Pancreas (tissue), 10 donors: Measurements from ENCODE around the gene CNTN5. TPM values are rescaled to one million over a fixed set of nuclear protein-coding genes. Genes with fewer than 3 reads are reported as not detected.

Experiments
- ATAC-seq, 4 donors: fragments of 200-7000 bp; cut with Tn5 transposase; one replicate each; pipeline versions ENCODE4 v1.8.0 to v1.9.1; 2020; ENCODE audit warnings: mild to moderate bottlenecking in 4 of 4, moderate library complexity in 4 of 4
- DNase-seq, 6 donors: peaks; one replicate each; pipeline ENCODE4 v3.0.0-alpha.2; 2020
- FAIRE-seq: peaks from 2 replicates; lab custom pipeline; 2012; peaks lifted over from hg19 to GRCh38; lab: Jason Lieb, UNC
- H3K27ac ChIP-seq, 4 donors: fragments of 200-600 bp; sonication (generic); 1 replicate in 3 of 4; 2 replicates in 1 of 4; pipeline versions ENCODE4 v1.5.0 to v1.8.0; 2020
- H3K27me3 ChIP-seq, 4 donors: fragments of 200-600 bp; one replicate each; pipeline ENCODE4 v1.8.0; 2021
- H3K36me3 ChIP-seq, 3 donors: fragments of 200-600 bp; sonication (generic) in 1 of 3; one replicate each; pipeline versions ENCODE4 v1.5.0 to v1.8.0; 2020 to 2021
- H3K4me1 ChIP-seq, 3 donors: fragments of 200-600 bp; one replicate each; pipeline ENCODE4 v1.8.0; 2021
- H3K4me3 ChIP-seq, 4 donors: fragments of 200-600 bp; sonication (generic) in 2 of 4; one replicate each; pipeline versions ENCODE4 v1.5.0 to v1.8.0; 2020 to 2021
- H3K9me3 ChIP-seq, 4 donors: fragments of 200-600 bp; one replicate each; pipeline ENCODE4 v1.8.0; 2021
- CTCF ChIP-seq, 4 donors: fragments of 200-600 bp; sonication (generic) in 3 of 4; IDR thresholded peaks; one replicate each; pipeline versions ENCODE4 v1.5.0 to v1.8.0; 2021; ENCODE audit warnings: antibody characterized with exemption in 4 of 4
- WGBS, 2 donors: extraction: QIAGEN DNeasy Blood & Tissue Kit; methylation state at CpG; one replicate each; pipeline ENCODE4 v1.1.7; 2013; 5-methylcytosine and 5-hydroxymethylcytosine counted together
- intact Hi-C, 3 donors: fragments of 100-400 bp; cut with DNase I; formaldehyde crosslinking; loops; one replicate each; pipeline versions ENCODE4 v1.11.1 to v1.14.2; 2022
- polyA plus RNA-seq, 2 donors: library from polyadenylated mRNA; stranded (reverse); fragments of 200-250 nt; gene quantifications; one replicate each; pipeline ENCODE4 v1.2.3, GENCODE V29; 2013
- total RNA-seq, 6 donors: library from RNA; stranded (reverse); fragmentation: NEBNext Ultra II Directional in 4 of 6; extraction: Animal tissue kit (Norgen Biotek cat#: 25700) in 4 of 6; gene quantifications; one replicate each; pipeline versions ENCODE4 v1.2.1 to v1.2.4, GENCODE V29; 2021 to 2023
- donor health status: healthy with polysubstance abuse.
- donor health status: DM: no; HTN: no; CAD: no; lungs with moderate emphysema.
- donor health status: DM: no; HTN: no; CAD: no.
- donor health status: control.
- donor health status: control.
- donor health status: Bipolar disorder and iron deficiency.
- donor health status: DM: yes; HTN: yes; CAD: no.
- donor health status: DM: no; HTN: no; CAD: no.
- donor health status: DM: no; HTN: no; CAD: no.
- donor health status: DM: yes; HTN: yes; CAD: no.

The CNTN5 gene
- total and polyA plus RNA-seq, 8 donors: 0.11 to 1.2 (median 0.58) TPM

GRCh38 chr11:99791354-99791753 lies 770.6 kb downstream of the CNTN5 start:
- TF ChIP-seq CTCF (IDR thresholded peaks at IDR 0.05): no peak
- Histone ChIP-seq H3K4me3 (no peak overlapping the region), H3K9me3 (no peaks in the 10 kb centered on the region), H3K4me1 (no peaks in the 10 kb centered on the region), H3K36me3 (no peaks in the 10 kb centered on the region), H3K27me3 (no peaks in the 10 kb centered on the region), H3K27ac (no peak overlapping the region)
- DNase-seq: no peak
- intact Hi-C loops: no loop called here
- 23 to 43% methylated on average over 2 of the region's 2 CpGs for WGBS, 2 donors
- ATAC-seq: no peak
- no peak for FAIRE-seq

- Histone ChIP-seq H3K36me3 (no peaks in the 10 kb centered on the region), H3K4me3 (no peak overlapping the region), H3K4me1 (no peaks in the 10 kb centered on the region), H3K27ac (no peak overlapping the region), H3K27me3 (no peaks in the 10 kb centered on the region), H3K9me3 (no peaks in the 10 kb centered on the region)
- TF ChIP-seq CTCF (IDR thresholded peaks at IDR 0.05): no peak
- intact Hi-C loops: no loop called here
- FAIRE-seq (no peak), DNase-seq (peak in 1 of 6 donors; percentile 25), ATAC-seq (no peak)
- 66 to 72% methylated on average over 3 of the region's 3 CpGs for WGBS, 2 donors
Observed at GRCh38 chr11:99795999-99796398, 775.2 kb downstream of the CNTN5 start.

GRCh38 chr11:99803501-99803900 lies 782.8 kb downstream of the CNTN5 start:
- H3K27me3 ChIP-seq: no peaks in the 10 kb centered on the region
- H3K9me3 ChIP-seq: no peaks in the 10 kb centered on the region
- no peak for FAIRE-seq
- no peak for TF ChIP-seq CTCF (IDR thresholded peaks at IDR 0.05)
- H3K27ac ChIP-seq: no peak overlapping the region
- intact Hi-C loops: no loop called here
- no peak for DNase-seq
- 76 to 84% methylated on average over 3 of the region's 3 CpGs for WGBS, 2 donors
- no peaks in the 10 kb centered on the region for H3K4me1 ChIP-seq
- no peak for ATAC-seq
- H3K36me3 ChIP-seq: no peaks in the 10 kb centered on the region
- no peak overlapping the region for H3K4me3 ChIP-seq

- H3K4me3 ChIP-seq: no peak overlapping the region
- no peak for ATAC-seq
- H3K4me1 ChIP-seq: no peaks in the 10 kb centered on the region
- no peak for FAIRE-seq
- no peak overlapping the region for H3K27ac ChIP-seq
- WGBS, 2 donors: 83 to 86% methylated on average over 6 of the region's 6 CpGs
- intact Hi-C loops: no loop called here
- TF ChIP-seq CTCF (IDR thresholded peaks at IDR 0.05): no peak
- no peaks in the 10 kb centered on the region for H3K27me3 ChIP-seq
- no peaks in the 10 kb centered on the region for H3K36me3 ChIP-seq
- DNase-seq: no peak
- no peaks in the 10 kb centered on the region for H3K9me3 ChIP-seq
Observed at GRCh38 chr11:99812516-99812915, 791.8 kb downstream of the CNTN5 start.

- no peaks in the 10 kb centered on the region for H3K4me1 ChIP-seq
- no peak for DNase-seq
- H3K27me3 ChIP-seq: no peaks in the 10 kb centered on the region
- no peak for TF ChIP-seq CTCF (IDR thresholded peaks at IDR 0.05)
- WGBS, 2 donors: 46 to 64% methylated on average over 1 of the region's 1 CpG
- no peak overlapping the region for H3K4me3 ChIP-seq
- intact Hi-C loops: no loop called here
- H3K27ac ChIP-seq: no peak overlapping the region
- H3K9me3 ChIP-seq: no peaks in the 10 kb centered on the region
- no peak for ATAC-seq
- no peak for FAIRE-seq
- no peaks in the 10 kb centered on the region for H3K36me3 ChIP-seq
Observed at GRCh38 chr11:99814021-99814420, 793.3 kb downstream of the CNTN5 start.
